Endothelial cell of umbilical vein (primary cell): Measurements from ENCODE around the gene PGAM2. TPM values are rescaled to one million over a fixed set of nuclear protein-coding genes. Genes with fewer than 3 reads are reported as not detected.

ENCODE experiments used
- BruUV-seq: library from RNA; stranded (reverse); fragments of 400-500 nt; replicated peaks from 2 replicates; lab custom pipeline; 2021; lab: Mats Ljungman, UMichigan
- CTCF ChIA-PET: fragments of 300-600, 350-600 bp; sonication (Branson Sonifier 250); formaldehyde crosslinking; loops from one replicate; lab custom pipeline; 2021; ENCODE audit warnings: antibody characterized with exemption, inconsistent platforms; lab: Charles Lee
- POLR2A ChIA-PET: fragments of 300-600, 350-600 bp; sonication (Branson Sonifier 250); formaldehyde crosslinking; loops from one replicate; lab custom pipeline; 2021; ENCODE audit warnings: antibody characterized with exemption, inconsistent platforms; lab: Charles Lee
- DNase-seq: peaks from one replicate; pipeline ENCODE4 v3.0.0-alpha.2; 2011; ENCODE audit warnings: low read depth, low spot score
- FAIRE-seq: peaks from 2 replicates; lab custom pipeline; 2011; peaks lifted over from hg19 to GRCh38; lab: Jason Lieb, UNC
- H2AFZ ChIP-seq: 2 replicates; pipeline ENCODE4 v1.6.0; 2012; ENCODE audit warnings: low read depth, low read length, control low read depth, inconsistent platforms
- H3K27ac ChIP-seq: 2 replicates; pipeline ENCODE4 v1.5.1; 2011; ENCODE audit warnings: low read depth, mild to moderate bottlenecking, control low read depth, low read length, moderate library complexity; ENCODE audit not compliant: insufficient read depth
- H3K27me3 ChIP-seq, 2 experiments: 2 replicates each; pipeline versions ENCODE4 v1.6.0 to v1.6.1; 2011; ENCODE audit warnings: low read length in 2 of 2, mixed read lengths in 1 of 2; ENCODE audit not compliant: control insufficient read depth in 2 of 2, insufficient read depth in 2 of 2
- H3K36me3 ChIP-seq, 2 experiments: 2 replicates in 1 of 2; 3 replicates in 1 of 2; pipeline ENCODE4 v1.5.1; 2011; ENCODE audit warnings: low read length in 2 of 2, mild to moderate bottlenecking in 1 of 2, moderate library complexity in 1 of 2; ENCODE audit not compliant: control insufficient read depth in 2 of 2, insufficient read depth in 2 of 2; ENCODE audit errors: extremely low read depth in 1 of 2
- H3K4me1 ChIP-seq: 3 replicates; pipeline ENCODE4 v1.5.1; 2011; ENCODE audit warnings: mild to moderate bottlenecking, low read length; ENCODE audit not compliant: control insufficient read depth, insufficient read depth; ENCODE audit errors: extremely low read depth
- H3K4me2 ChIP-seq: 2 replicates; pipeline ENCODE4 v1.6.1; 2011; ENCODE audit warnings: low read length, control low read depth, mixed read lengths; ENCODE audit not compliant: insufficient read depth
- H3K4me3 ChIP-seq, 3 experiments: fragments of 200-600 bp in 1 of 3; sonication (generic), shearing (Covaris generic) in 1 of 3; replicated peaks in 1 of 3; 2 replicates each; pipeline ENCODE4 v1.5.1; 2011 to 2016; ENCODE audit warnings: control low read depth in 3 of 3, low read length in 3 of 3, mild to moderate bottlenecking in 2 of 3, inconsistent platforms in 1 of 3, low read depth in 1 of 3, moderate library complexity in 1 of 3; ENCODE audit not compliant: insufficient read depth in 1 of 3
- H3K79me2 ChIP-seq: 2 replicates; pipeline ENCODE4 v1.6.0; 2012; ENCODE audit warnings: low read length, inconsistent platforms; ENCODE audit not compliant: control insufficient read depth, insufficient read depth
- H3K9ac ChIP-seq: replicated peaks from 2 replicates; pipeline ENCODE3; 2011; ENCODE audit warnings: low read length, control low read depth; ENCODE audit not compliant: insufficient read depth; ENCODE audit errors: extremely low read depth
- H3K9me1 ChIP-seq: replicated peaks from 3 replicates; pipeline ENCODE4 v1.6.0; 2011; ENCODE audit warnings: mild to moderate bottlenecking, low read length; ENCODE audit not compliant: control insufficient read depth, insufficient read depth; ENCODE audit errors: extremely low read depth
- H3K9me3 ChIP-seq: replicated peaks from 2 replicates; pipeline ENCODE4 v1.5.1; 2012; ENCODE audit warnings: low read length, inconsistent platforms; ENCODE audit not compliant: control insufficient read depth, insufficient read depth
- H4K20me1 ChIP-seq: replicated peaks from 2 replicates; pipeline ENCODE3; 2011; ENCODE audit warnings: mild to moderate bottlenecking, low read length; ENCODE audit not compliant: control insufficient read depth, insufficient read depth; ENCODE audit errors: extremely low read depth
- EZH2 ChIP-seq: IDR thresholded peaks from 2 replicates; pipeline ENCODE4 v1.6.1; 2012; ENCODE audit warnings: borderline replicate concordance, low read depth, mild to moderate bottlenecking, moderate library complexity, low read length, inconsistent platforms; ENCODE audit not compliant: severe bottlenecking
- FOS ChIP-seq: IDR thresholded peaks from 2 replicates; pipeline ENCODE4 v1.6.1; 2011; ENCODE audit warnings: mild to moderate bottlenecking, low read length, moderate library complexity, borderline replicate concordance; ENCODE audit not compliant: insufficient read depth
- GATA2 ChIP-seq: IDR thresholded peaks from 2 replicates; pipeline ENCODE4 v1.7.0; 2011; ENCODE audit warnings: low read depth, mild to moderate bottlenecking, moderate library complexity, mixed read lengths, low read length; ENCODE audit not compliant: insufficient read length, insufficient read depth
- MYC ChIP-seq: IDR thresholded peaks from one replicate; pipeline ENCODE4 v1.6.1; 2011; ENCODE audit warnings: mild to moderate bottlenecking, low read depth, low read length
- POLR2A ChIP-seq: IDR thresholded peaks from 2 replicates; pipeline ENCODE4 v1.6.1; 2012; ENCODE audit warnings: low read depth, mild to moderate bottlenecking, control low read depth, low read length
- POLR2AphosphoS5 ChIP-seq: IDR thresholded peaks from 2 replicates; pipeline ENCODE4 v1.6.1; 2012; ENCODE audit warnings: low read depth, mild to moderate bottlenecking, control low read depth, low read length, moderate library complexity; ENCODE audit not compliant: insufficient read depth
- dilution Hi-C: fragments of 300-500 bp; cut with MboI; formaldehyde crosslinking; loops from one replicate; pipeline ENCODE4 v1.15.0; 2019; ENCODE audit warnings: low sequenced_read_pairs; ENCODE audit not compliant: extremely low pct_ligation_motif_present
- intact Hi-C: fragments of 100-400 bp; cut with micrococcal nuclease; formaldehyde crosslinking; loops from one replicate; pipeline ENCODE4 v1.10.0; 2022
- polyA plus RNA-seq, 4 experiments: library from polyadenylated mRNA; depleted of rRNA in 3 of 4; stranded (reverse) in 3 of 4; unstranded in 1 of 4; fragments of >200 nt; gene quantifications; 2 replicates each; pipeline versions ENCODE4 v1.2.1 to v1.2.3, GENCODE V29; 2011 to 2012; ENCODE audit warnings: missing spikeins in 1 of 4
- total RNA-seq: library from RNA; stranded (reverse); gene quantifications from 2 replicates; pipeline ENCODE4 v1.2.3, GENCODE V29; 2021
- TF ChIP-seq, protein P1 (sequence below), 2 donors: IDR thresholded peaks; 1 replicate in 1 of 2; 2 replicates in 1 of 2; pipeline ENCODE4 v1.5.1; 2011; ENCODE audit warnings: low read length in 2 of 2, mild to moderate bottlenecking in 2 of 2, moderate library complexity in 2 of 2, control low read depth in 1 of 2, inconsistent platforms in 1 of 2, low read depth in 1 of 2; ENCODE audit not compliant: insufficient read depth in 1 of 2; ENCODE audit errors: extremely low read depth in 1 of 2
- TF ChIP-seq, protein P2 (sequence below): IDR thresholded peaks from 2 replicates; pipeline ENCODE4 v1.6.1; 2011; ENCODE audit not compliant: insufficient read depth, insufficient read length

Gene PGAM2
- total and polyA plus RNA-seq, 2 donors (not counting 3 experiments of a cell fraction or from before 2014, with no cell fraction given) = 0.19 TPM; not detected in 1

DNA sequence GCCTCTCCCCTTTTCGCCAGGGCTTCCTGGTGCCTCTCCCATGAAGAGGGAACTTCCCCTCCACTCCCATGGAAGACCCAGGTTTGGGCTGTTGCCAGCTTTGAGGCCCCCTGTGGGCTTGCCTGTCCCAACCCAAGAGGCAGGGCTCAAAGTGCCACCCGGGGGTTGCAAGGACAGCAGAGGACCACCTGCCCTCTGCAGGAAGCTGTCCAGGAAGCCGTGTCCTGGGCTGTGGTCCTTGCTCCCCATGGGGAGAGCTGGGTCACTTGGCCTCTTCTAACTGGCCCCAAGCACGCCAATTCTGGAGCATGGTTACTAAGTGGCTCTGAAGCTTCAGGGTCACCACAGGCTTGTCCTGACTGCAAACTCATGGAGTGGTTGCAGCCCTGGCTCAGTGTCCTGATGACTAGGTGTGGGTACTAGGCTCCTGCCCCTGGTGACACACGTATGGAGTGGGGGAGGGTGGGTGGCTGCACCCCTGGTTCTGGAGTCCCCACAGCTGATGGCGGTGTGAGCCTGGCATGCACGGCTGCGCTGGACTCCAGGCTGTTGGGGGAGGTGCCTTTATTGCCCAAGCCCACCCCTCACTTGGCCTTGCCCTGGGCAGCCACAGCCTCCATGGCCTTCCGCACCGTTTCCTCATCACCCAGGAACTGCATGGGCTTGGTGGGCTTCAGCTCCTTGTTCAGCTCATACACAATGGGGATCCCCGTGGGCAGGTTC is 3.0 kb downstream of the PGAM2 start:
- Histone ChIP-seq H3K9me3 (no peaks in the 10 kb centered on the region), H2AFZ (no peak overlapping the region), H3K27ac (no peak overlapping the region), H3K9ac (no peak overlapping the region), H3K79me2 (no peaks in the 10 kb centered on the region), H3K4me2 (no peak overlapping the region), H3K9me1 (no peaks in the 10 kb centered on the region), H3K36me3 (peaks cover 7 to 38% of the 10 kb centered on the region in 2 experiments), H3K4me1 (no peaks in the 10 kb centered on the region), H4K20me1 (no peaks in the 10 kb centered on the region), H3K27me3 (peaks cover 2 to 13% of the 10 kb centered on the region in 2 experiments), H3K4me3 (no peak overlapping the region)
- intact Hi-C loops = no loop called here
- ChIA-PET POLR2A (no interaction called here), CTCF (no interaction called here)
- no TSS peak for BruUV-seq
- dilution Hi-C loops = no loop called here
- FAIRE-seq (no peak), DNase-seq (no peak)
- TF ChIP-seq FOS = no peak
- TF ChIP-seq POLR2A = no peak
- TF ChIP-seq, protein P1, sequence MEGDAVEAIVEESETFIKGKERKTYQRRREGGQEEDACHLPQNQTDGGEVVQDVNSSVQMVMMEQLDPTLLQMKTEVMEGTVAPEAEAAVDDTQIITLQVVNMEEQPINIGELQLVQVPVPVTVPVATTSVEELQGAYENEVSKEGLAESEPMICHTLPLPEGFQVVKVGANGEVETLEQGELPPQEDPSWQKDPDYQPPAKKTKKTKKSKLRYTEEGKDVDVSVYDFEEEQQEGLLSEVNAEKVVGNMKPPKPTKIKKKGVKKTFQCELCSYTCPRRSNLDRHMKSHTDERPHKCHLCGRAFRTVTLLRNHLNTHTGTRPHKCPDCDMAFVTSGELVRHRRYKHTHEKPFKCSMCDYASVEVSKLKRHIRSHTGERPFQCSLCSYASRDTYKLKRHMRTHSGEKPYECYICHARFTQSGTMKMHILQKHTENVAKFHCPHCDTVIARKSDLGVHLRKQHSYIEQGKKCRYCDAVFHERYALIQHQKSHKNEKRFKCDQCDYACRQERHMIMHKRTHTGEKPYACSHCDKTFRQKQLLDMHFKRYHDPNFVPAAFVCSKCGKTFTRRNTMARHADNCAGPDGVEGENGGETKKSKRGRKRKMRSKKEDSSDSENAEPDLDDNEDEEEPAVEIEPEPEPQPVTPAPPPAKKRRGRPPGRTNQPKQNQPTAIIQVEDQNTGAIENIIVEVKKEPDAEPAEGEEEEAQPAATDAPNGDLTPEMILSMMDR (IDR thresholded peaks at IDR 0.05; ENCODE audit: extremely low read depth in 1 of 2, insufficient read depth in 1 of 2, low read depth in 1 of 2, low read length in 2 of 2) = no peak
- no peak for TF ChIP-seq GATA2
- TF ChIP-seq MYC = no peak
- TF ChIP-seq, protein P2, sequence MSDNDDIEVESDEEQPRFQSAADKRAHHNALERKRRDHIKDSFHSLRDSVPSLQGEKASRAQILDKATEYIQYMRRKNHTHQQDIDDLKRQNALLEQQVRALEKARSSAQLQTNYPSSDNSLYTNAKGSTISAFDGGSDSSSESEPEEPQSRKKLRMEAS = no peak
- TF ChIP-seq POLR2AphosphoS5 = no peak
- TF ChIP-seq EZH2 = no peak
